ENCODE data around the gene ERI2.
"Not testable (repeated sequence)": the region's sequence is repeated elsewhere in the genome, so short reads cannot be mapped to it uniquely, and the experiment has no call there.

ERI2 gene

GRCh38 chr16:20764448-20764847 is 41.8 kb downstream of the ERI2 start:
- DNase-seq: not testable (repeated sequence)

DNA sequence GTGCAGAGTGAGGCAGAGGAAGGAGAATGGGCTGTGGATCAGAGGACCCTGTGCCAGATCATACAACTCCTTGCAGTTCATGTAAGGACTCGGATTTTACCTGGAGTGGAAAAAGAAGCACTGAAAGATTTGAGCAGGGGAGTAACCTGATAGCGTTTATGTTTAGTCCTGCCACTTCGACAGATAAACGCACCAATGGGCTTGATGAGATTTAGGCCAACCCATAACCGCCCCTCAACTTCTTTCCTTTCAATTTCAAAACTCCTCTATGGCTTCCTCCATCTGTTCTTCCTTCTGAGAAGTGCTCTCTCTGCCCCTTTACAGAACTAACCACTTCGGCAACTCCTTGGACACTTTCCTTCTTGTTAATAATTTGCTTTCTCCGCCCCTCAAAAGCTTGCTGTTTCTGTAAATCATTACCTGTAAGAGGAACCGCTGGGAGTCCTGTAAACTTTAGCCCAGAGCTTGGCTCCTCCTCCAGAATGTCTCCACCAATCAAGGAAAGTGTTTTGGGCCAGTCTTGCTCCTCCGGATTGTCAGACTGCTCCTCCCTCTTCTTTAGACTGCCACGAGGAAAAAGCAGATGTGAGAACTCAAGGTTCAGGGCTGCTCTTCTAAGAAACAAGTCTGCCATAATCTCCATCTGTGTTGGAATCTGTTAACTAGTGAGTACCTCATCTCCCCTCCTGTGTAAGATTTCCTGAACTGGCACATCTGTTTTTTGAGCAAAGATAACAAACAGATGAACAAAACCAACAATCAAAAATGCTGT is 42.6 kb downstream of the ERI2 start, which contains the start of gene ACSM3:
ACSM3 (plus strand) TSS at position 554 of the 772 bp plus-strand sequence. CDS start 6,021 bp downstream, outside the sequence.
- peak; percentile 24 for DNase-seq

GRCh38 chr16:20762404-20763123 is 43.7 kb downstream of the ERI2 start:
- DNase-seq: no peak

GRCh38 chr16:20761175-20761574 is 45.1 kb downstream of the ERI2 start:
- DNase-seq: no peak

DNA sequence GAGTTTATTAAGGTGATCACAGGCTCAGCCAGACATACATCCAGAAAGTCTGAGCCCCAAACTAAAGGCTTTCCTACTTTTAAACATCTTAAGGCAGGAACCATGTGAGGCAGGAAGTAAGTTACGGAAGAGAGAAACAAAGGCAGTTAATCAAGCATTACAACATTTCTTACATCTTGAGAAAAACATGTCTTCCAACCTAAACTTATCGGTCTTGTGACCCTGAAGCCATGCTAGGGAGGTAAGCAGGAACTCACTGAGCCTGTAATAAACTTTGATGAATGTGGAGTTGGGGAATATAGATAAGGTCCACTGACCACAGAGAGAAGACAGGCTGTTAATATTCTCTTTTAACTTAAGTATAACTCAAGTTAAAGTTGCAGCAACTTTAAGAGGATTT is 45.9 kb downstream of the ERI2 start:
- DNase-seq: no peak

DNA sequence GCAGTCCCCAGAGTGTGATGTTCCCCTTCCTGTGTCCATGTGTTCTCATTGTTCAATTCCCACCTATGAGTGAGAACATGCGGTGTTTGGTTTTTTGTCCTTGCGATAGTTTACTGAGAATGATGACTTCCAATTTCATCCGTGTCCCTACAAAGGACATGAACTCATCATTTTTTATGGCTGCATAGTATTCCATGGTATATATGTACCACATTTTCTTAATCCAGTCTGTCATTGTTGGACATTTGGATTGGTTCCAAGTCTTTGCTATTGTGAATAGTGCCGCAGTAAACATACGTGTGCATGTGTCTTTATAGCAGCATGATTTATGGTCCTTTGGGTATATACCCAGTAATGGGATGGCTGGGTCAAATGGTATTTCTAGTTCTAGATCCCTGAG is 50.5 kb downstream of the ERI2 start:
- DNase-seq: not testable (repeated sequence)

DNA sequence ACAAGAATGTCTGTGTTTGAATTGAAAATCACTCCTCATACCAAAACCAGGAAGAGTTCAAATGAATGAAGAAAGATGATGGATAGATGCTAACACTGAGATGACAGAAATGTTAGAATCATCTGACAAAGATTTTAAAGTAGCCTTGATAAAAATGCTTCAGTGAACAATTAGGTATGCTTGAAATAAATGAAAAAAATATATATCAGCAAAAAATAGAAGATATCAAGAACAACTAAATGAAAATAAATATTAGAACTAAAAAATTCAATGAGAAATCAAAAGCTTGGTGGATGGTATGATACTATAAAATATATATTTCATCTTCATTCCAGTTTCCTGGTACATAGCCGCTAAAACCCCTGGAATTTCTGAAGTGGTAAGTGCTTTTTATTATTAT is 51.0 kb downstream of the ERI2 start:
- DNase-seq: no peak

DNA sequence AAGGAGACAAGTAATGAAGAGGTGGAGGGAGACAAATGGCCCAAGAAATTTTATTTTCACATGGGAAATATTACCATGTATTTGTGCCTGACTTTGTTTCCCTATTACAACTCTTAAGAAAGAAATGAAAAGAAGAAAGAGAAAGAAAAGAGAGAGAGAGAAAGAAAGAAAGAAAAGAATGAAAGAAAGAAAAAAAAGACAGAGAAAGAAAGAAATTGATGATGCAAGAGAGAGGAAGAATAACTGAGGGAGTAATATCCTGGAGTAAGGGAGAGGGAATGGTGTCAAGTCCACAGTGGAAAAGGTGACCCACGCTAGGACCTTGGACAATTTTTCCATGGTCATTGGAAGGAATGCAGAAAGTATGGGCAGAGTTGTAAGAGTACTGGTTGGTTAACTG is 52.5 kb downstream of the ERI2 start:
- no peak for DNase-seq

DNA sequence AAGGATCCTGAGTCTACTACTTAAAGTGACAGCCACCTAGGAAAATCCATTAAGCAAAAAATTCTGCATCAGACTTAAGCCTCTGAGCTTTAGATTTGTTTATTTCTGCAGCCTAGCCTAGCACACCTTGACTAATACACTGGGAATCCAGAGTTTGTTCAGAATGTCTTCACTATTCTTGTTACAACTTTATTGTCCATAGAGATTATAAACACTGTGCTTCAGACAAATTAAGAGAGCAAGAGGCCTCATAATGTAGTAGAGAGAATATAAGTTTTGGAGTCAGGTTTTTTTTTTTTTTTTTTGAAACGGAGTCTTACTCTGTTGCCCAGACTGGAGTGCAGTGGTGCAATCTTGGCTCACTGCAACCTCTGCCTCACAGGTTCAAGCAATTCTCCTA is 55.7 kb downstream of the ERI2 start:
- DNase-seq: no peak

DNA sequence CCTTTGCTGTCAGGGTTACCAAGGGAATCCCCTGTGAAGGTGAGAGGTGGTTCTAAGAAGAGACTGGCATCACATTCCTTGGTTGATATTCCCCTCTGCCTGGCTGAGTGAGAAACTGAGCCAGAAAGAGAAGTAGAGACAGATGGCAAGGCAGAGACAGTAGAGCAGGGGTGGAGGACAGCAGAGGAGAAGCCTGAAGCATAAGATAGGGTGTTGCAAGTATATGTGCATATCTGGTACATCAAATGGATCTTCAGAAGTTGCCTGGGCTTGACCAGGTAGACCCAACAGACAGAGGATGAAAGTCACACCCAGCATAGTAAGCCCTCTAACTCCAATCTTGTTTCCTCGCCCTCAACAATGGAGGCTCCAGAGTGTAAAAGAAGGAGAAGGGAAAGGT is 56.8 kb downstream of the ERI2 start:
- DNase-seq: no peak

DNA sequence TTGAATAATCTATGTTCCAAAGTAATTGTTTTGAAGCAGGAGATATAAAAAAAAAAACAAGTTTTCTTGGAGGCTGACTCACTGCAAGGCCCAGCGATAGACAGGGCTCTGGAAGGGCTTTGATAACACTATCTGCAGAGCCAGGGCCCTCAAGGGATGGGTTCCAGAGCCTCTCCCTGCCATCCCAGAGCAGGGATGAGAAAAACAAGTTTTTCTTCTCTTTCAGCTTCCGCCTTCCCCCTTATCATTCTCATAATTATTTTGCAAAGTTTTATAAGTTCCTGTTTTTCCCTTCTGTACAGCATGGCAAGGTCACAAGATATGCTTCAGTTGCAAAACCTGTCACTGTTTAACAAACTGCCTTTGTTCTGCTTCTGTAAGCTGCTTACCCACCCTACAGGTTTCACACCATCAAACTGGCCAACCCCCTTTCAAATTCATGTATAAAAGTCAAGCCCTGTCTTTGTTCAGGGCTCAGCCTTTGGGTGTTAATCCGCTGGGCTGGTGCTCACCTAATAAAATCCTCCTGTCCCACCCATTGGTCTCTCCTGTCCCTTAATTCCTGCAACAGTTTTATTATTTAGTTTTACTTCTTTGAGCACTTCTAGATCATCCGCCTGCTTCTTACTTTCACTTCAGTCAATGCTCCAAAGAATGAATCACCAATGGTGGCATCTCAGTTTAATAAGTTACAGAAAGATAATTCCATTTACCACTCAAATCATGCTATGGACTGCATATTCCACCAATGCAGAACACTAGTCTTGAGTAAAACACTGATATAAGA is 59.0 kb downstream of the ERI2 start:
- no peak for DNase-seq

- no peak for DNase-seq
Measured at GRCh38 chr16:20746461-20746860, 59.8 kb downstream of the ERI2 start.

Data from NCI-H69 (cell line).